Subcutaneous adipose tissue (tissue), 4 donors: ENCODE measurements around the gene PPP1R15A. TPM values are rescaled to one million over a fixed set of nuclear protein-coding genes. Genes with fewer than 3 reads are reported as not detected.

Source experiments
- CTCF ChIP-seq: fragments of 450-650 bp; IDR thresholded peaks from one replicate; pipeline ENCODE4 v1.5.1; 2016; ENCODE audit warnings: low read depth, mild to moderate bottlenecking, control low read depth, antibody characterized with exemption, moderate library complexity
- total RNA-seq, 4 donors: library from RNA; depleted of rRNA; stranded (reverse); fragments of >200 nt; gene quantifications; one replicate each; pipeline ENCODE4 v1.1.0, GENCODE V29; 2016

PPP1R15A gene
- total RNA-seq, 4 donors from 2014 or later: 30.5 to 81.7 (median 48.3) TPM

DNA sequence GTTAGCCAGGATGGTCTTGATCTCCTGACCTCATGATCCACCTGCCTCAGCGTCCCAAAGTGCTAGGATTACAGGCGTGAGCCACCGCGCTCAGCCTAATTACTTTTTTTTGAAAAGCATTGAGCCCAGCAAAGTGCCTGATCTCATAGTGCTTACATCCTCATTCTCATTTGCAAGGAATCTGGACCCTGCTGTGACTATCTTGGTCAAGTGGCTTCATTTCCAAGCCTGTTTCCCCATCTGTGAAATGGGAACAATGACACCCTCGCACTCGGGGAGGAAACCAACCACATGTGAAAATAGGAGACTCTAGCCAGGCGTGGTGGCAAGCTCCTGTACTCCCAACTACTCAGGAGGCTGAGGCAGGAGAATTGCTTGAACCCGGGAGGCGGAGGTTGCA, 2.2 kb upstream of the PPP1R15A start:
- TF ChIP-seq CTCF: no peak

DNA sequence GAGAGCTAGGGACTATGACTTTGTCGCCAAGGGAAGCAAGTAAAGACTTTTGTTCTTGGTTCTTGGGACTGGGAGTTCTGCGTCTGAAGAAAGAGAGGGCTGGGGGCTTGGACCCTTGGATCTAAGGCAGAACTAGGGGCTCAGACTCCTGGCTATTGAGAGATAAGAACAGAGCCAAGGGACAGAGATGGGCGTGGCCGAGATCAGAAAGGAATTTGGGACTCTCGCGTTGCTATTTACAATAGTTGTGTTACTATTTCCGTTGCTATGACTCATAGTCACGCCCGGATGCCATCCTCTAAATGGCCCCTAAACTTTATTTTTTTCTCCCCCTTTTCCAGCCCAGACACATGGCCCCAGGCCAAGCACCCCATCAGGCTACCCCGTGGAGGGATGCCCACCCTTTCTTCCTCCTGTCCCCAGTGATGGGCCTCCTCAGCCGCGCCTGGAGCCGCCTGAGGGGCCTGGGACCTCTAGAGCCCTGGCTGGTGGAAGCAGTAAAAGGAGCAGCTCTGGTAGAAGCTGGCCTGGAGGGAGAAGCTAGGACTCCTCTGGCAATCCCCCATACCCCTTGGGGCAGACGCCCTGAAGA, 759 bp downstream of the PPP1R15A start:
- no peak for TF ChIP-seq CTCF

DNA sequence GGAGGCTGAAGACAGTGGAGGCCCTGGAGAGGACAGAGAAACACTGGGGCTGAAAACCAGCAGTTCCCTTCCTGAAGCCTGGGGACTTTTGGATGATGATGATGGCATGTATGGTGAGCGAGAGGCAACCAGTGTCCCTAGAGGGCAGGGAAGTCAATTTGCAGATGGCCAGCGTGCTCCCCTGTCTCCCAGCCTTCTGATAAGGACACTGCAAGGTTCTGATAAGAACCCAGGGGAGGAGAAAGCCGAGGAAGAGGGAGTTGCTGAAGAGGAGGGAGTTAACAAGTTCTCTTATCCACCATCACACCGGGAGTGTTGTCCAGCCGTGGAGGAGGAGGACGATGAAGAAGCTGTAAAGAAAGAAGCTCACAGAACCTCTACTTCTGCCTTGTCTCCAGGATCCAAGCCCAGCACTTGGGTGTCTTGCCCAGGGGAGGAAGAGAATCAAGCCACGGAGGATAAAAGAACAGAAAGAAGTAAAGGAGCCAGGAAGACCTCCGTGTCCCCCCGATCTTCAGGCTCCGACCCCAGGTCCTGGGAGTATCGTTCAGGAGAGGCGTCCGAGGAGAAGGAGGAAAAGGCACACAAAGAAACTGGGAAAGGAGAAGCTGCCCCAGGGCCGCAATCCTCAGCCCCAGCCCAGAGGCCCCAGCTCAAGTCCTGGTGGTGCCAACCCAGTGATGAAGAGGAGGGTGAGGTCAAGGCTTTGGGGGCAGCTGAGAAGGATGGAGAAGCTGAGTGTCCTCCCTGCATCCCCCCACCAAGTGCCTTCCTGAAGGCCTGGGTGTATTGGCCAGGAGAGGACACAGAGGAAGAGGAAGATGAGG, 1.5 kb downstream of the PPP1R15A start:
- no peak for TF ChIP-seq CTCF

DNA sequence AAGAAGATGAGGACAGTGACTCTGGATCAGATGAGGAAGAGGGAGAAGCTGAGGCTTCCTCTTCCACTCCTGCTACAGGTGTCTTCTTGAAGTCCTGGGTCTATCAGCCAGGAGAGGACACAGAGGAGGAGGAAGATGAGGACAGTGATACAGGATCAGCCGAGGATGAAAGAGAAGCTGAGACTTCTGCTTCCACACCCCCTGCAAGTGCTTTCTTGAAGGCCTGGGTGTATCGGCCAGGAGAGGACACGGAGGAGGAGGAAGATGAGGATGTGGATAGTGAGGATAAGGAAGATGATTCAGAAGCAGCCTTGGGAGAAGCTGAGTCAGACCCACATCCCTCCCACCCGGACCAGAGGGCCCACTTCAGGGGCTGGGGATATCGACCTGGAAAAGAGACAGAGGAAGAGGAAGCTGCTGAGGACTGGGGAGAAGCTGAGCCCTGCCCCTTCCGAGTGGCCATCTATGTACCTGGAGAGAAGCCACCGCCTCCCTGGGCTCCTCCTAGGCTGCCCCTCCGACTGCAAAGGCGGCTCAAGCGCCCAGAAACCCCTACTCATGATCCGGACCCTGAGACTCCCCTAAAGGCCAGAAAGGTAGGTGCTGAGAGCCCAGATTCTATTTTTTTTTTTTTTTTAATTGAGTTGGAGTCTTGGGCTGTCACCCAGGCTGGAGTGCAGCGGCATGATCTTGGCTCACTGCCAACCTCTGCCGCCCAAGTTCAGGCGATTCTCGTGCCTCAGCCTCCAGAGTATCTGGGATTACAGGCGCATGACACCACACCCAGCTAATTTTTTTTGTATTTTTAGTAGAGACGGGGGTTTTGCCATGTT, 2.3 kb downstream of the PPP1R15A start:
- TF ChIP-seq CTCF: no peak

- no peak for TF ChIP-seq CTCF
Observed at GRCh38 chr19:48877855-48878195, 5.6 kb downstream of the PPP1R15A start.

- TF ChIP-seq CTCF: no peak
Observed at GRCh38 chr19:48878196-48879024, 6.2 kb downstream of the PPP1R15A start.
